ENCODE data around the gene SLC5A1.

DNA sequence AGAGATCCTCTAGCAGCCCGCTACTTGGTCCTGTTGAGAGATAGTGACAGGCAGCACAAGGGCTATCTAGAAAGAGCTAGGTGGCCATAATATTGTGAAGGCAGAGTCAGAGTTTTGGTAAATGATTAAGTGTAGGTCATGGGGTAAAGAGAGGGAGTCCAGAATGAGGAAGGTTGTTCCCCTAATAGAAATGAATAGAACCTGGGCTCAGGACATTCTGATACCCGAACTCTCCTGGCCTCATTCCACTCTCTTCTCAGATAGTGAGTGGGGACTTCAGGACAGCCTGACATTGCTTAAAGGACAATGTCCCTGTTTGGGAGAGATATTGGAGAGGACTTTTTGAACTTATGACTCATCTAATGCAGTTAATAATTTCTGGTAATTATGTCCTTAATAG, 20.6 kb downstream of the SLC5A1 start:
- TF ChIP-seq EZH2phosphoT487 (IDR thresholded peaks at IDR 0.05; ENCODE audit: unreplicated experiment) (no peak), POLR2AphosphoS5 (IDR thresholded peaks at IDR 0.05; ENCODE audit: low read depth) (no peak), EZH2 (IDR thresholded peaks at IDR 0.05; ENCODE audit: low read depth, unreplicated experiment) (no peak), NANOG (IDR thresholded peaks at IDR 0.05; ENCODE audit: borderline replicate concordance) (no peak), CREB1 (CRISPR knock-in tag; IDR thresholded peaks at IDR 0.05; ENCODE audit: low read depth) (no peak), ZNF331 (CRISPR knock-in tag; IDR thresholded peaks at IDR 0.05; ENCODE audit: low read depth) (no peak), JUNB (IDR thresholded peaks at IDR 0.05; ENCODE audit: unreplicated experiment) (no peak)
- TF ChIP-seq, protein P1, sequence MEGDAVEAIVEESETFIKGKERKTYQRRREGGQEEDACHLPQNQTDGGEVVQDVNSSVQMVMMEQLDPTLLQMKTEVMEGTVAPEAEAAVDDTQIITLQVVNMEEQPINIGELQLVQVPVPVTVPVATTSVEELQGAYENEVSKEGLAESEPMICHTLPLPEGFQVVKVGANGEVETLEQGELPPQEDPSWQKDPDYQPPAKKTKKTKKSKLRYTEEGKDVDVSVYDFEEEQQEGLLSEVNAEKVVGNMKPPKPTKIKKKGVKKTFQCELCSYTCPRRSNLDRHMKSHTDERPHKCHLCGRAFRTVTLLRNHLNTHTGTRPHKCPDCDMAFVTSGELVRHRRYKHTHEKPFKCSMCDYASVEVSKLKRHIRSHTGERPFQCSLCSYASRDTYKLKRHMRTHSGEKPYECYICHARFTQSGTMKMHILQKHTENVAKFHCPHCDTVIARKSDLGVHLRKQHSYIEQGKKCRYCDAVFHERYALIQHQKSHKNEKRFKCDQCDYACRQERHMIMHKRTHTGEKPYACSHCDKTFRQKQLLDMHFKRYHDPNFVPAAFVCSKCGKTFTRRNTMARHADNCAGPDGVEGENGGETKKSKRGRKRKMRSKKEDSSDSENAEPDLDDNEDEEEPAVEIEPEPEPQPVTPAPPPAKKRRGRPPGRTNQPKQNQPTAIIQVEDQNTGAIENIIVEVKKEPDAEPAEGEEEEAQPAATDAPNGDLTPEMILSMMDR (conservative IDR thresholded peaks at IDR 0.05; ENCODE audit: low read depth in 2 of 2): no peak
- TF ChIP-seq, protein P2, sequence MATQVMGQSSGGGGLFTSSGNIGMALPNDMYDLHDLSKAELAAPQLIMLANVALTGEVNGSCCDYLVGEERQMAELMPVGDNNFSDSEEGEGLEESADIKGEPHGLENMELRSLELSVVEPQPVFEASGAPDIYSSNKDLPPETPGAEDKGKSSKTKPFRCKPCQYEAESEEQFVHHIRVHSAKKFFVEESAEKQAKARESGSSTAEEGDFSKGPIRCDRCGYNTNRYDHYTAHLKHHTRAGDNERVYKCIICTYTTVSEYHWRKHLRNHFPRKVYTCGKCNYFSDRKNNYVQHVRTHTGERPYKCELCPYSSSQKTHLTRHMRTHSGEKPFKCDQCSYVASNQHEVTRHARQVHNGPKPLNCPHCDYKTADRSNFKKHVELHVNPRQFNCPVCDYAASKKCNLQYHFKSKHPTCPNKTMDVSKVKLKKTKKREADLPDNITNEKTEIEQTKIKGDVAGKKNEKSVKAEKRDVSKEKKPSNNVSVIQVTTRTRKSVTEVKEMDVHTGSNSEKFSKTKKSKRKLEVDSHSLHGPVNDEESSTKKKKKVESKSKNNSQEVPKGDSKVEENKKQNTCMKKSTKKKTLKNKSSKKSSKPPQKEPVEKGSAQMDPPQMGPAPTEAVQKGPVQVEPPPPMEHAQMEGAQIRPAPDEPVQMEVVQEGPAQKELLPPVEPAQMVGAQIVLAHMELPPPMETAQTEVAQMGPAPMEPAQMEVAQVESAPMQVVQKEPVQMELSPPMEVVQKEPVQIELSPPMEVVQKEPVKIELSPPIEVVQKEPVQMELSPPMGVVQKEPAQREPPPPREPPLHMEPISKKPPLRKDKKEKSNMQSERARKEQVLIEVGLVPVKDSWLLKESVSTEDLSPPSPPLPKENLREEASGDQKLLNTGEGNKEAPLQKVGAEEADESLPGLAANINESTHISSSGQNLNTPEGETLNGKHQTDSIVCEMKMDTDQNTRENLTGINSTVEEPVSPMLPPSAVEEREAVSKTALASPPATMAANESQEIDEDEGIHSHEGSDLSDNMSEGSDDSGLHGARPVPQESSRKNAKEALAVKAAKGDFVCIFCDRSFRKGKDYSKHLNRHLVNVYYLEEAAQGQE (IDR thresholded peaks at IDR 0.05; ENCODE audit: unreplicated experiment): no peak
- TF ChIP-seq, protein P3, sequence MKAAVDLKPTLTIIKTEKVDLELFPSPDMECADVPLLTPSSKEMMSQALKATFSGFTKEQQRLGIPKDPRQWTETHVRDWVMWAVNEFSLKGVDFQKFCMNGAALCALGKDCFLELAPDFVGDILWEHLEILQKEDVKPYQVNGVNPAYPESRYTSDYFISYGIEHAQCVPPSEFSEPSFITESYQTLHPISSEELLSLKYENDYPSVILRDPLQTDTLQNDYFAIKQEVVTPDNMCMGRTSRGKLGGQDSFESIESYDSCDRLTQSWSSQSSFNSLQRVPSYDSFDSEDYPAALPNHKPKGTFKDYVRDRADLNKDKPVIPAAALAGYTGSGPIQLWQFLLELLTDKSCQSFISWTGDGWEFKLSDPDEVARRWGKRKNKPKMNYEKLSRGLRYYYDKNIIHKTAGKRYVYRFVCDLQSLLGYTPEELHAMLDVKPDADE (IDR thresholded peaks at IDR 0.05): no peak

Data from GM23338 (cell line).